ENCODE measurements around the gene FHIT. TPM values are rescaled to one million over a fixed set of nuclear protein-coding genes. Genes with fewer than 3 reads are reported as not detected.

Gene FHIT
- polyA plus RNA-seq, 3 donors: 25.7 to 31.0 (median 25.7) TPM

DNA sequence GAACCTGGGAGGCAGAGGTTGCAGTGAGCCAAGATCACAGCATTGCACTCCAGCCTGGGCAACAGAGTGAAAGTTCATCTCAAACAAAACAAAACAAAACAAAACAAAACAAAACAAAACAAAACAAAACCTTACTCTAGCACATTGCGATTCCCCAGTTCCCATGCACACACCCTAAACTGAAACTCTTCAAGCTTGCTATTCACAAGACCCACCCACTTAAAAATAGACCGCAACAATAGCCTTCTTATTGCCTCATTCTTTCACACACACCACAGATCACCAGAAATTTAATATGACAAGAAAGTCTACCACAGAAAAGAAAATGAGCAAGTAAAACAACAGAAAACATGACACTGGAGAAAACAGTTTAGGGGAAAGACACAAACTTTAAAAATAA lies 598.4 kb downstream of the FHIT start:
- no peak for DNase-seq (ENCODE audit: extremely low read depth in 1 of 11, low read depth in 9 of 11, low spot score in 4 of 11)

DNA sequence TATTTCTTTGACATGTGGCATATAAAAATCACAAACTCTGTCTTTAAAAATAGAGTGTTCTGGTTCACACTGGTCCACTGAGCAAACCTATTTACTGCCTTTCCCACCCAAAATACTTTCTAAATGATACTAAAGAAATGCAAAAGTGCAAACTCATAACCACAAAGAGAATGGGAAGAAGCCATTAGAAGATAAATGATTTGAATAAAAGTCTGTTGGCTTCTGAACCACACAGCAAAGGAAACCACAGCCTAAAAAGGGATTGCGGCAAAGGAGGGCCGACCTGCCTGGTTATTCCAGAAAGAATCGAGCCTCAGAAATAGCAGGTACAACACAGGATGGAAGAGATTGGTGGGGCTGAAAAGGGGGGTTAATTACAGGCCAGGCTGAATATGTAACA lies 599.5 kb downstream of the FHIT start:
- no peak for DNase-seq (ENCODE audit: extremely low read depth in 1 of 11, low read depth in 9 of 11, low spot score in 4 of 11)

DNA sequence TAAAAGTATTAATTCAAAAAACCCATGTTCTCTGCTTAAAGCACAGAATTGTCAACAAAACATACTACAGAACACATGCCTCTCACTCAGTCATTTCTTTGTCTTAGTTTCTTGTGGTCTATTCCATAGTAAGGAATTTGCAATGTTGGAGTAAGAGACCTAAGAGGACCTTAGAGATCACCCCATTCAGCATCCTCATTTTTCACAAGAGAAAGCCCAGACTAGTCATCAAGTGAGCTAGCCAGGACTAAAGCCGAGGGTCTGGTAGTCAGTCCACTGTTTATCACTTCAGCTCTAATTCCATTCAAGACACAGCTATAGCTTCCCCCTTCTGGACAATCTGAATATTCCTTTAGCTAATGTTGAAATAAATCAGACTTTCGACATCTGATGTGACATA lies 601.1 kb downstream of the FHIT start:
- no peak for DNase-seq (ENCODE audit: extremely low read depth in 1 of 11, low read depth in 9 of 11, low spot score in 4 of 11)

DNA sequence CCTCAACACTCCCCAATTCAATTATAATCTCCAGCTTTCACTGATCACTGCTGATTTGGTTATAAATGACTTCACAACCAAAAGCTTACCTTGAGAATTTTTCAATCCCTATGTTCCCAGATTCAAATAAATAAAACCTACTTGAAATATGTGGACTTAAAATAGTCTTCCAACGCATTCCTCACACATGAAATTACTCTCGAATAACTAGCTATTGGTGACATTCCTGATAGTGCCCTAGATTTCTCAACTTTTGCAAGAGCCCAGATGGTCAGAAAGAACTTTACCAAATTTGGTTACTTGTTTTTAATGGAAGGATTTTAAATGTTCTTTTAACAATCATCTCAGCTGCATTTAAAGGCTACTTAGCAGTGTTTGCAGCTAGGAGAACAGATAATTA lies 605.5 kb downstream of the FHIT start:
- no peak for DNase-seq (ENCODE audit: extremely low read depth in 1 of 11, low read depth in 9 of 11, low spot score in 4 of 11)

DNA sequence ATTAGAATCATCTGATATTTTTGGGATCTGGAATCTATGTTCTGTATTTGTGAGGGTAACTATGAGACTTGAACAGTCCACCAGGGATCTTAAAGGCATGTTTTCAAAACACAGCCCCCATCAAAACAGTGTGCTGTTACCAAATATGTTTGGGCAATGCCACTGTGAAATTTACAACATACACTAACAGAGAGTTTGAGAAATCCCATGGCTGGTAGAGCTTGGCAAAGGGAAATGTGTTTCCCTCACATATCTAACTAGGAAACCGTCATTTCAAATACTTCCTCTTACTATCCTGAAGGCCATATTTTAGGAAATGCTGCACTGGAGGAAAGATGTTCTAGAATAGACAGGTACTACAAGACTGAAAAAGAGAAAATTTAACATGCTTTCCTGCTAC lies 607.4 kb downstream of the FHIT start:
- no peak for DNase-seq (ENCODE audit: extremely low read depth in 1 of 11, low read depth in 9 of 11, low spot score in 4 of 11)

DNA sequence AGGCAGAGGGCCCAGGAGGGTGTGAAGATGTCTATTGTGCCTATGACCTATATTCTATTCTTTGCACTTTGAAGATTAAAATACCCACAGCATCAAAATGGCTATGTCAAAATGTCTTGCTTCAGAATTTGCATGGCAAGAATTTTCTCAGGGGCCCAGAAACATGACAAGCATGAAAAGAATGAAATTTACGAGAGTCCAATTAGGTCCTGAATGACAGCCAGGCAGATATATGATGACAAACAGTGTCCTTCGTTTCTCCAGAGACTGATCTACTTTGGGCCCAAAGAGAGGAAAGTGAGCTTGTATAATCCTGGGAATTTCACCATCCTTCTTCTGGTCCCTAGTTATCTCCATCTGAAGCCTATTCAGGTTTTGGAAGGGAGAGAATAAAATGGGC lies 609.9 kb downstream of the FHIT start:
- no peak for DNase-seq (ENCODE audit: extremely low read depth in 1 of 11, low read depth in 9 of 11, low spot score in 4 of 11)

DNA sequence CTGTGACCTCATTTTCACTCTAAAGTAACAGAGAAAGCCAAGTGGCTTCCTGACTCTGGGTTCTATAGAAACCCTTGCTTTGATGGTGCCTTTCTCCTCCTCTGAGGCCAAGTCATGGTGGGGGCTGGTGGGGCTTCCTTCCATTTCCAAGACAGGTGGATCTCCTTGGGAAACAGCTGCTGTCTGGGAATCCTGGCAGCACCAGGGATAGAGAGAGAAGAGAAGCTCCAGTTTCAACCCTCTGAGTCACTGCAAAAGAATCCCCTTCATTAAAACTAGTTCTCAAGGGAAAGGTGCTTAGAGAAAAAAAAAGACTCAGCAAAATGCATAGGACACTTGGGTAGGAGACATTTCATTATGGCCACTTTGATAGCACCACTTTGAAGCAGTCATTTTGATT lies 614.4 kb downstream of the FHIT start:
- DNase-seq (ENCODE audit: extremely low read depth in 1 of 11, low read depth in 9 of 11, low spot score in 4 of 11): peak in 1 of 11 donors; percentile 15

DNA sequence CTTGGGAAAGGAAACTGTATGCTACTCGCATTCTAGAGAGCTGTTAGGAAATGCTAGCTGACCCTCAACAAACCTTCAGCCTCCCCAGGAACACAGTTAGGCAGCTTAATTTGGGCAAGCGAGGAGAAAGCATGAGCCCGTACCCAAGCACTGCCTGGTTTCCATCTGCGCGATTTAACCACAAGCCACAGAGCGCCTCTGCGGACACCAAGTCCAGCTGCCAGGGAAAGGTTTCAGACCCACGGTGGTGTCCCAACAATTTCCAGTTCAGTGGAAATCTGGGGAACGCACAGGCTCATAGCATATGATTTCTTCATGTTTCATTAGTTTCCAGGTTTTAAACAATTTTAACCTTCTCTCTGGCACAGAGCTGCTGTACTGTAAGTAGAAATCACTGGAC lies 617.6 kb downstream of the FHIT start:
- no peak for DNase-seq (ENCODE audit: extremely low read depth in 1 of 11, low read depth in 9 of 11, low spot score in 4 of 11)

DNA sequence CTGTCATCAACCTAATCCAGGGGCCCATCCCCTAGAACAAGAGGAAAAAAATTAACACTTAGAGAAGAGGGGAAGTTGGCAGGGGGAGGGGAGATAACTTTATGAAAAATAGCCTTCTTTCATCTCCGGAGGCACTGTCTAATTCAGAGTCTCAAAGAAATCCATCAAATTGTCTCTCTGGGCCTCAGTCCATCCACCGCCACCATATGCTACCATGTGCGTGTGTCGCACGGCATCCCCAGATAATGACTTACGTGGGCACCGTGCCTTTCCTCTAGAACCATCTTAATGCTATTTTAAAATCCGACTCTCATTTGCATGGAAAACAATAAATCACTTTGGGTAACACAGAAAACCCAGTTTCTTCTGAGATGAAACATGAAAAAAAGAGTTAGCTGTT lies 619.7 kb downstream of the FHIT start:
- DNase-seq (ENCODE audit: extremely low read depth in 1 of 11, low read depth in 9 of 11, low spot score in 4 of 11): no peak

DNA sequence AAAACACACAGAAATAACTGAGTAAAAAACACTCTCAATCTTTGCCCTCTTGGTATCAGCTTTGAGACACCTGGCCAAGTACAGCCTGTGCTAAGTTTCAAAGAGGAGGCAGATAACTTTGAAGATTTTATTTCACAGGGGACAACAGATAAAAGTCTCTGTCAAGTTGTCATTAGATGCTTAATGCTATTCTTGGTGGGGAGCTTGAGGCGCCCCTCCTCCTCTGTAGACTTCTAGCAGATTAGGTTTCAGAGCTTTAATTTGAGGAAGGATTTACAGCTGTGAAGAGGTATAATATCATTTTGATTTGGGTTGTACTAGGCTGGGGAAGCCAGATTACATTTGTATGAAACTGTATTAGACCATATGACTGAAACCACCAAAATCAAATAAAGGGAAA lies 620.3 kb downstream of the FHIT start:
- DNase-seq (ENCODE audit: extremely low read depth in 1 of 11, low read depth in 9 of 11, low spot score in 4 of 11): peak in 4 of 11 donors; percentile 3 to 28 (median 16)

DNA sequence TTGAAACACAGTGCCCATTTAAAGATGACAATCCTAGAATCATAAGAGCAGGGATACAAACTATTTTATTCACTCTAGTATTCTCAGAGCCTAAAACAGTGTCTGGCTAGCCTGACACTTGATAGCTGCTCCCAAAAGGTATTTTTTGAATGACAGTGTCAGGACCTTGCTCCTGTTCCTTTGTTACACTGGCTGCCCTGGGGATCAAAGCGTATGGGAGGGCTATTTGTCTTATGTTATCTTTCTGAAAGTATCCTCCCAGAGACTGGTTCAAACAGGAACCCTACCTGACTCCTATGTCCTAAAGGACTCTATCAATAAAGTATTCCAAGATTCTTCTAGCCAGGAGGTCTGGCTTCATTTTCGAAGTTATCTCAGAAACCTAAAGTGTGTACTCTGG lies 621.4 kb downstream of the FHIT start:
- DNase-seq (ENCODE audit: extremely low read depth in 1 of 11, low read depth in 9 of 11, low spot score in 4 of 11): no peak

DNA sequence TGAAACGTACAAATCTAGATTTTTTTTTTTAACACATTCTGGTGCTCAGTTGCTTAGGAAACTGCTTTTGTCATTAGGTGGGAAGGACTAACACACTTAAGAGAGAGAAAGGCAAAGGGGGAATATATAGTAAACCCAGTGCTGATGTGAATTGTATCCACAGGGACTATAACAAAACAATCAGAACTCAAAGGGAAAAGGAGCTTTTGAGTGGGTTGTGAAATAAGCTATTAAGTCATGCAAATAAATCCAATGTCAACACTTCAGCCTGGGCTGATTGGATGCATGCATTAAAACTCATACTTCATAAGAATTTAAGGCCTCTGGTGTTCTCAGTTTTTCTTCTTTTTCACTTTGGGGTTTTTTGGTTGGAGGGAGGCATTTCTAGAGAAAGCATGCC lies 628.9 kb downstream of the FHIT start:
- no peak for DNase-seq (ENCODE audit: extremely low read depth in 1 of 11, low read depth in 9 of 11, low spot score in 4 of 11)

DNA sequence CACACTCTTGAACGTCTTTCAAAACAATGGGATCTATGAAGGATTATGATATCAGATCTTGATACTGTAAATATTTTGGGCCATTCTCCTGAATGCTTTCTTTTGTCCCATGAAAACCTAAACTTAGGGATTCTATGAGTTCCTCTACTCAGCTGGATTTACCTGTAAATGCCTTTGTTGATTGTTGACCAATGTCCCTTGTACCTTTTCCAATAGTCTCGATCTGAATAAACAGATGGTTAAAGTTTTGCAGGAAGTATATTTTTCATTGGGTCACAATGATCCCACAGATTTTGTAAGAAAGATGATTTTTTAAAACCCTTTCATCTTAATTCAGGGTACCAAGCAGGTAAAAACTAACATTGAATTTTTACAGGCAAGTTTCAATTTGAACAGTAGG lies 634.1 kb downstream of the FHIT start:
- DNase-seq (ENCODE audit: extremely low read depth in 1 of 11, low read depth in 9 of 11, low spot score in 4 of 11): no peak

DNA sequence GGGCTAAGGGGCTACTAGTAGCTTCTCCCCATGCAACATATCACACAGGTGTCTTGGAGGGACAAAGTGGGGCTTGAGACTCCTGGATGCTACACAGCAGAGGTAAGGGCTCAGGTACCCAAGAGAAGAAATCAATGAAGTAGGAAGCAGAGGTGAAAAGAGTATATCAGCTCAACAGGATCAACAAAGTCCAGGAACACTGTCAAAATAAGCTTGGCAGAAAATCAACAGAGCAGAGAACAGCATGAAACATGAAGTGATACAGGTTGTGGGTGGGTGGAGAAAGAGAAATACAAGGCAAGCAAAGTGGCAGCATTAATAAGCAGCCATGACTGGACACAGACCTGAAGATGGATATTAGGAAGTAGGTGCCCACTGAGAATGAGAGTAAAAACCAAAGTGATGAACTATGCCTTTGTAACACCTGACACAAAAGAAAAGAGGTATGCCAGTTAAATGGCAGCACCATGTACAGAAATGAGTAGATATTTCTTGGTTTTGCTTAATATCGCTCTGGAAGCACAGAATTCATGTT lies 637.4 kb downstream of the FHIT start:
- DNase-seq (ENCODE audit: extremely low read depth in 1 of 11, low read depth in 9 of 11, low spot score in 4 of 11): no peak

DNA sequence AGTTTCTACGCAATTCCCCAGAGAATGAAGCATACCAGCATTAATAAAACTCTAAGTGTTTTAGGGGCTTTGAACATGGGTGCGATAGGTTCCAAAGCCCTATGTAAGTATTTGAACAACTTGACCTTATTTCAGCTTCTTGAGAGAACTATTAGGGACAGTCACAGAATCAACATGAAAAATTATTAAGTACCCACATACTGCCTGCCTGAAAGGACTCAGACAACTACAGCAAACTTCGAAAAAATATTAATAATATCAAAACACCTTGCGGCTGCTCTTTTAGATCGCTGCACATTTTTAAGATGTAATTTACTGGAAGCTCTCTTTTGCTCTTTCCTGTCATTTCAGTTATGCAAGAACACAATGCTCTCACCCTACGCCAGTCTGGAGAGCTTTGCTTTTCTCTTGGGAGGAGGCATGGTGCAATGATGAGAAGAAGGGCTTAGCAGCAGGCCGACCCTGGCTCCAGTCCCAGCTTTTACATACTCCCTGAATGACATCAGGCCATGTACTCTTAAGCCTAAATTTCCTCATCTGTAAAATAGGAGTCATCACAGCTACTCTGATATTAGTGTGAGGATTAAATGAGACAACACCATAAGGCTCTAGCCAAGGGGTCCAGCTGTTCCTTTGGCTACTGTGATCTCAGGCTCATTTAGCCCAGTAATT lies 640.7 kb downstream of the FHIT start:
- no peak for DNase-seq (ENCODE audit: extremely low read depth in 1 of 11, low read depth in 9 of 11, low spot score in 4 of 11)

DNA sequence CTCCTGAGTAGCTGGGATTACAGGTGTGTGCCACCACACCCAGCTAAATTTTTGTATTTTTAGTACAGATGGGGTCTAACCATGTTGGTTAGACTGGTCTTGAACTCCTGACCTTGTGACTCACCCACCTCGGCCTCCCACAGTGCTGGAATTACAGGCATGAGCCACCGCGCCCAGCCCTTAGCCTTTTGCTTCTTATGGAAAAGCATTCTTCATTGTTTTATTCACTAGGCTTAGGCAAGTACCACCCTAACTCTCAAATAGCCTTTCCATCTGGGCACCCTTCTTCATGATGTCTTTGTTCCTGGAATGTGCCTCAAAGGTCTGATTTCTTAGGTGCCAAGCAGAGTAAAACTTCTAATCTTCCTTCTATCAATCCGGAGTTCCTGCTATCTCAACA lies 641.8 kb downstream of the FHIT start:
- DNase-seq (ENCODE audit: extremely low read depth in 1 of 11, low read depth in 9 of 11, low spot score in 4 of 11): no peak

DNA sequence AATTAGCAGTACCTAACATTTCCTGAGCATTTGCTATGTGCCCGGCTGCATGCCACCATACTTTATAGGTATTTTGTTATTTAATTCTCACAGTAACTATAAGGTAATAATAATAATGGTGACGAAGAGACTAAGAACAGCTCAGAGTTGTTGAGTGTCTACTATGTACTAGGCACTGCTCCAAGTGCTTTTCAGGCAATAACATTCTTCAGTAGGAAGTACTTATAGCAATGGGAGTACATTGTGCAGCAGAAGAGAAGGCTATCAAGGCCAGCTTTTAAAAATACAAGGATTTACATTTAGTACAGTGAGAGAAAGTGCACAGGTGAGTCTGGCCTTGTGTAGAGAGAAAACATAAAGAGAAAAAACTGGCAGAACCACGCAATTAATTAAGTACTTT lies 647.4 kb downstream of the FHIT start:
- DNase-seq (ENCODE audit: extremely low read depth in 1 of 11, low read depth in 9 of 11, low spot score in 4 of 11): no peak

DNA sequence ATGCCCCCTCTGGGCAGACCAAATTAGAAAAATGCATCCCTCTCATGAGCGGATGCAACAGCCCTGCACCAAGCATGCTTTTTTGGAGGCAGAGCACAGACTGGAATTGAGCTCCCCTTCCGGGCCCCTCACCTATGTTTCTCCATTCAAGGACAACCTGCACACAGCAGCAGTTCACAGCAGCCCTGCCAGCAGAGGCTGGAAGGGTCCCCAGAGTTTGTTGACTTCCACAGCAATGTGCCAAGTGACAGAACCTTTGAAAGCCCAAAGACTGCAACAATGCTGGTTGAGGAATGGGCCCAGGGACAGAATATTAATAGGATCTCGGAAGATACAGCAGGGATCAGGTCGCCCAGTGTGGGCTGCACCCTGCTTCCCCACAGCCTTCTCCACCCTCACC lies 650.4 kb downstream of the FHIT start:
- no peak for DNase-seq (ENCODE audit: extremely low read depth in 1 of 11, low read depth in 9 of 11, low spot score in 4 of 11)

DNA sequence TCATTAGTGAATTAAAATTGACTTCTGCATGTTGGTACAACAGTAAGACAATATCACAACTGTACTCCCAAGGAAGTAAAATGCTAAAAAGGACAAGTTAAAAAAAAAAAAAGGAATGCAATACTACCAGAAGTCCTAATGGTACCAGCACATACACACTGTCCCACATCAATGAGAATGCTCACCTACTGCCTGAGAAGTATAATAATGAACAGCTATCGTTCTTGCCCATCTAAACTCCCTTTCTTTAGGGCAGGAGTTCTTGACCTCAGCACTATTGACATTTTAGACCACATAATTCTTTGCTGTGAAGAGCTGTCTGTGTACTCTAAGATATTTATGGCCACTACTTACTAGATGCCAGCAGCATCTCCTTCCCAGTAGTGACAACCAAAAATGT lies 651.7 kb downstream of the FHIT start:
- DNase-seq (ENCODE audit: extremely low read depth in 1 of 11, low read depth in 9 of 11, low spot score in 4 of 11): no peak

DNA sequence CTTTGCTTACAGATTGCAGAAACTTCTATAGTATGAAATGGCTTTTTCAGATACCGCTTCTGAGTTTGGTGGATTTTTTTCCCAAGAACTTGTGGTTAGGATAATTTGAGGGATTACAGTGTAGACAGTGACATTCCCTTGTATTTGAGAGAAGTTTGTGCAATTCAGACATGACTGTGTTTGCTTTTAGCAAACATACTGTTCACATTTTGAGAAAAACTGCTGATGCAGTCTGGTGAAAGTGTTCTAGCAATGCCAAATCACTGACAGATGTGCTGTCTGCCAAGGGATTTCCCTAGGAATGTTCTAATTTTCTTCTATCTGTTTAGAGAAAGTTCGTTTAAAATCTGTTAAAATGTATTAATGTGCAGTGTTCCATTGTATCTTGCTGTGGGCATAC lies 652.6 kb downstream of the FHIT start:
- DNase-seq (ENCODE audit: extremely low read depth in 1 of 11, low read depth in 9 of 11, low spot score in 4 of 11): no peak

DNA sequence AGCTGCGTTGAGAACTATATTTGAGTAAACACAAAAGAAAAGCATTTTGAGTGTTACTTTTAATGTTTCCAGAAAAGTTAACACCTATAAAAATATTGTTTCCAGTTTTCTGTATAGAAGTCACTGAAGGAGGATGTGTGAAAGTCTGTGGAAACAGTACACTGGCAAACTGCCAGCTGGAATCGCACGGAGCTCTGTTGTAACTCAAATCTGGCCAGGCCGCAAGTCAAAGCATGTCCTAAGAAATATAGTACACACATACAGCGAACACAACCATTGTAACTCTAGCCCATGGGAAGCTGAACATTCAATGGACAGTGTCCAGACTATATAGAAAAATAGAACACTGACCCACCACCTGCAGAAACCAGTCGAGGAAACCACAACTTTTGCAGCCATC lies 657.2 kb downstream of the FHIT start:
- peak; percentile 13 to 67 (median 34) for DNase-seq (ENCODE audit: extremely low read depth in 1 of 11, low read depth in 9 of 11, low spot score in 4 of 11)
